GM23248 (cell line): ENCODE results near the gene QPCTL.

ENCODE experiments used
- EZH2 ChIP-seq: fragments of 200-600 bp; sonication (generic); IDR thresholded peaks from 2 replicates; pipeline ENCODE4 v1.6.1; 2018; ENCODE audit warnings: antibody characterized with exemption, mild to moderate bottlenecking; ENCODE audit not compliant: insufficient read depth, poor library complexity, severe bottlenecking
- EZH2phosphoT487 ChIP-seq: fragments of 200-600 bp; sonication (generic); IDR thresholded peaks from 2 replicates; pipeline ENCODE4 v1.6.1; 2018; ENCODE audit warnings: antibody characterized with exemption, moderate library complexity, mild to moderate bottlenecking, low read depth; ENCODE audit not compliant: insufficient read depth

DNA sequence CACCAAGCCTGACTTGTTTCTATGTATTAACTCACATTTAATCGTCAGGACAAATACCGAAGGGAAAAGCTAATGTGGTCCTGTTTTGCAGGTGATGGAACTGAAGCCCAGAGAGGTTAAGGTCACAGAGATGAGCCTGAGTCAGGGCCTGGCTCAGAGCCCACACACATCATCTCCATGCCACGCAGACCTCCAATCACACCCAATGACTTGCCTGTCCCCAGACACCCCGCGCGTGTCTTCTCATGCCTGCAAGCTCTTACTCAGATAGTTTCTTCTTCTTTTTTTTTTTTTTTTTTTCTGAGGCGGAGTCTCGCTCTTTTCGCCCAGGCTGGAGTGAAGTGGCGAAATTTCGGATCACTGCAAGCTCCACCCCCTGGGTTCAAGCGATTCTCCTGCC is 60.2 kb downstream of the QPCTL start:
- TF ChIP-seq EZH2 (no peak), EZH2phosphoT487 (no peak)
